MV-4-11 (cell line): ENCODE measurements around the gene TIA1.
"Not testable (repeated sequence)": the region's sequence is repeated elsewhere in the genome, so short reads cannot be mapped to it uniquely, and the experiment has no call there.

Experiments
- DNase-seq: peaks from one replicate; lab custom pipeline; 2025; lab: John Stamatoyannopoulos, UW

Gene TIA1

GRCh38 chr2:70248181-70248847 lies at the start of gene TIA1:
Gene TIA1 (minus strand): TSS chr2:70248628. CDS start chr2:70248430, 198 bp downstream.
- DNase-seq, result peak; percentile 98

- DNase-seq, result not testable (repeated sequence)
These were observed 49.4 kb upstream of the TIA1 start for GRCh38 chr2:70297828-70298227.

- DNase-seq, result no peak
These were observed 35.2 kb upstream of the TIA1 start for GRCh38 chr2:70283500-70284191.

GRCh38 chr2:70282439-70282838 lies 34.0 kb upstream of the TIA1 start:
- no peak for DNase-seq

GRCh38 chr2:70280242-70280798 lies 31.9 kb upstream of the TIA1 start:
- no peak for DNase-seq

GRCh38 chr2:70270323-70270722 lies 21.9 kb upstream of the TIA1 start:
- DNase-seq, result no peak

GRCh38 chr2:70269422-70270302 lies 21.2 kb upstream of the TIA1 start:
- DNase-seq, result not testable (repeated sequence)

GRCh38 chr2:70266925-70267324 lies 18.5 kb upstream of the TIA1 start:
- not testable (repeated sequence) for DNase-seq

- peak; percentile 11 for DNase-seq
These were observed 13.1 kb upstream of the TIA1 start for GRCh38 chr2:70261501-70261900.

GRCh38 chr2:70258532-70258875 lies 10.1 kb upstream of the TIA1 start:
- DNase-seq, result no peak

- DNase-seq, result peak; percentile 53
These were observed 7.3 kb upstream of the TIA1 start for GRCh38 chr2:70255637-70256314.

GRCh38 chr2:70250434-70250833 lies 2.0 kb upstream of the TIA1 start:
- no peak for DNase-seq

GRCh38 chr2:70247364-70248180 lies 856 bp downstream of the TIA1 start:
- DNase-seq, result no peak

GRCh38 chr2:70243806-70244584 lies 4.4 kb downstream of the TIA1 start:
- no peak for DNase-seq

GRCh38 chr2:70242552-70242951 lies 5.9 kb downstream of the TIA1 start:
- DNase-seq, result no peak

GRCh38 chr2:70241340-70241739 lies 7.1 kb downstream of the TIA1 start:
- peak; percentile 64 for DNase-seq

GRCh38 chr2:70240599-70240998 lies 7.8 kb downstream of the TIA1 start:
- no peak for DNase-seq

GRCh38 chr2:70233926-70234325 lies 14.5 kb downstream of the TIA1 start:
- no peak for DNase-seq

GRCh38 chr2:70226781-70227180 lies 21.6 kb downstream of the TIA1 start:
- peak; percentile 35 for DNase-seq

- DNase-seq, result peak; percentile 31
These were observed 25.1 kb downstream of the TIA1 start for GRCh38 chr2:70223305-70223704.
